Thyroid gland (tissue), 4 donors: Measurements from ENCODE around the gene MAFB.

ENCODE experiments used
- CTCF ChIP-seq, 6 experiments: fragments of 200-600 bp in 3 of 6; fragments of 450-650 bp in 3 of 6; sonication (generic) in 3 of 6; IDR thresholded peaks; one replicate each; pipeline ENCODE4 v1.5.1; 2016 to 2019; ENCODE audit warnings: antibody characterized with exemption in 6 of 6, mild to moderate bottlenecking in 2 of 6, inconsistent platforms in 1 of 6, moderate library complexity in 1 of 6
- POLR2A ChIP-seq, 2 donors: fragments of 450-650 bp; IDR thresholded peaks; one replicate each; pipeline ENCODE4 v1.6.1; 2017; ENCODE audit warnings: antibody characterized with exemption in 2 of 2, mild to moderate bottlenecking in 2 of 2, moderate library complexity in 1 of 2

DNA sequence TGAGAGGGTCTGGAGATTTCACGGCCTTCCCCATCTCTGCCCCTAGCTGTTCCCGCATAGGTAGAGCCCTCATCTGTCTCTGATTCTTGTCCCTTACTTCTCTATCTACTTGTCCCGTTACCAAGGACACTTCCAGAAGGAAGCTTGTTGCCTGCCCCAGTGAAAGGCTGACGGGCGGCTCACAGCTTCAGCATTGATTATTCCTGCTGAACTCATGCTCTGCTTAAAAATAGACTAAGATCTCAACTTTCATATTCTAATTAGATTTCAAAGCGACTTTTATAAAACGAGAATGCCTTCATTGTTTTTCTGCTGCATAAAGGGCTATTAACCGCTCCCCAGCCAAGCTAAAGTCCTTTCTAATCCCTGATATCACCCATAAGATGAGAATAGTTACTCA lies 31.1 kb upstream of the MAFB start:
- TF ChIP-seq CTCF (IDR thresholded peaks at IDR 0.05), result no peak
- TF ChIP-seq POLR2A (IDR thresholded peaks at IDR 0.05), result no peak
